ENCODE measurements around the gene RAB3D. TPM values are rescaled to one million over a fixed set of nuclear protein-coding genes. Genes with fewer than 3 reads are reported as not detected.

Gene RAB3D
- total and polyA plus RNA-seq, 10 of the 15 experiments (the other 5 are each of a cell fraction or from before 2014, with no cell fraction given): 1.1 to 15.7 (median 6.2) TPM

GRCh38 chr19:11337080-11337479 lies 2.4 kb downstream of the RAB3D start:
- Histone ChIP-seq H2AFZ (ENCODE audit: control insufficient read depth, low read depth, low read length) (no peak overlapping the region), H4K20me1 (ENCODE audit: control insufficient read depth, insufficient read depth) (no peaks in the 10 kb centered on the region), H3K4me3 (no peak overlapping the region), H3K36me3 (ENCODE audit: control insufficient read depth in 2 of 2, insufficient read depth in 2 of 2, low read length in 1 of 2) (peaks cover 0 to 9% of the 10 kb centered on the region in 2 experiments; a peak in 1 of 4 replicates), H3K27me3 (replicated peaks in 1 of 2; ENCODE audit: control insufficient read depth in 2 of 2, insufficient read depth in 2 of 2, low read length in 1 of 2) (no peaks in the 10 kb centered on the region), H3K4me1 (ENCODE audit: control insufficient read depth, insufficient read depth, low read length) (peaks cover 4% of the 10 kb centered on the region), H3K27ac (ENCODE audit: control insufficient read depth, insufficient read depth) (no peak overlapping the region), H3K79me2 (ENCODE audit: control insufficient read depth, insufficient read depth, low read length) (no peaks in the 10 kb centered on the region), H3K9me3 (replicated peaks; ENCODE audit: control insufficient read depth, insufficient read depth, low read length) (no peaks in the 10 kb centered on the region; the same call in 2 of the 3 replicates), H3K9ac (ENCODE audit: control insufficient read depth, insufficient read depth, low read length) (no peak overlapping the region), H3K4me2 (ENCODE audit: control insufficient read depth, insufficient read depth) (no peak overlapping the region)
- CTCF ChIA-PET: interaction anchor here (1.1 to 1.3 kb wide), 2 partner anchors 9 to 14 kb away, joined by 3 to 4 read pairs; partner anchors contain the start of genes CCDC159 and TMEM205
- TF ChIP-seq STAT3 (IDR thresholded peaks at IDR 0.05; ENCODE audit: low read depth, low read length): no peak
- no peak for TF ChIP-seq EED (IDR thresholded peaks at IDR 0.05; ENCODE audit: low read depth)
- TF ChIP-seq E2F4 (IDR thresholded peaks at IDR 0.05; ENCODE audit: low read depth, low read length): no peak
- ATAC-seq (no peak), DNase-seq (ENCODE audit: low read depth, low spot score) (no peak), FAIRE-seq (no peak)
- RAD21 ChIA-PET (ENCODE audit: unreplicated experiment): no interaction called here
- in situ Hi-C loops (cut with MboI) (no loop called here), intact Hi-C loops (cut with micrococcal nuclease; ENCODE audit: unreplicated experiment) (no loop called here)
- 52% methylated on average over 14 of the region's 14 CpGs for WGBS (ENCODE audit: insufficient coverage, insufficient replicate concordance, low lambda C conversion rate, missing lambda C conversion rate)
- POLR2A ChIA-PET: interaction anchor here (1.2 kb wide), 1 partner anchor 37 kb away, joined by 4 read pairs; the partner anchor contains the start of gene SWSAP1
- SMC1A ChIA-PET (ENCODE audit: uncharacterized antibody, unreplicated experiment): no interaction called here
- BruUV-seq (replicated peaks): no TSS peak

GRCh38 chr19:11335449-11336146 lies 3.9 kb downstream of the RAB3D start:
- BruUV-seq (replicated peaks): no TSS peak
- DNase-seq (ENCODE audit: low read depth, low spot score) (no peak), ATAC-seq (no peak), FAIRE-seq (no peak)
- H3K4me1 ChIP-seq (ENCODE audit: control insufficient read depth, insufficient read depth, low read length): peaks cover 4% of the 10 kb centered on the region
- H3K9me3 ChIP-seq (replicated peaks; ENCODE audit: control insufficient read depth, insufficient read depth, low read length): no peaks in the 10 kb centered on the region; the same call in 2 of the 3 replicates
- H3K27me3 ChIP-seq (replicated peaks in 1 of 2; ENCODE audit: control insufficient read depth in 2 of 2, insufficient read depth in 2 of 2, low read length in 1 of 2): no peaks in the 10 kb centered on the region
- H4K20me1 ChIP-seq (ENCODE audit: control insufficient read depth, insufficient read depth): no peaks in the 10 kb centered on the region
- H3K36me3 ChIP-seq (ENCODE audit: control insufficient read depth in 2 of 2, insufficient read depth in 2 of 2, low read length in 1 of 2): 0 out of 4 replicates have a peak, but pooled peaks cover 0 to 9% of the 10 kb centered on the region in 2 experiments
- SMC1A ChIA-PET (ENCODE audit: uncharacterized antibody, unreplicated experiment): interaction anchor here (0.7 kb wide), 1 partner anchor 38 kb away, joined by 3 read pairs; no protein-coding TSS in a partner anchor
- no peak overlapping the region for H2AFZ ChIP-seq (ENCODE audit: control insufficient read depth, low read depth, low read length)
- H3K4me3 ChIP-seq: no peak overlapping the region
- H3K9ac ChIP-seq (ENCODE audit: control insufficient read depth, insufficient read depth, low read length): no peak overlapping the region
- WGBS (ENCODE audit: insufficient coverage, insufficient replicate concordance, low lambda C conversion rate, missing lambda C conversion rate): 95% methylated on average over 17 of the region's 17 CpGs
- H3K79me2 ChIP-seq (ENCODE audit: control insufficient read depth, insufficient read depth, low read length): no peaks in the 10 kb centered on the region
- intact Hi-C loops (cut with micrococcal nuclease; ENCODE audit: unreplicated experiment): no loop called here
- in situ Hi-C loops (cut with MboI): no loop called here
- H3K4me2 ChIP-seq (ENCODE audit: control insufficient read depth, insufficient read depth): no peak overlapping the region
- RAD21 ChIA-PET (ENCODE audit: unreplicated experiment): no interaction called here
- H3K27ac ChIP-seq (ENCODE audit: control insufficient read depth, insufficient read depth): no peak overlapping the region
- CTCF ChIA-PET: no interaction called here
- POLR2A ChIA-PET: interaction anchor here (0.9 kb wide), 1 partner anchor 40 kb away, joined by 3 read pairs; no protein-coding TSS in a partner anchor
- TF ChIP-seq FOXM1 (IDR thresholded peaks at IDR 0.05; ENCODE audit: low read depth, low read length) (no peak), SUPT20H (IDR thresholded peaks at IDR 0.05; ENCODE audit: borderline replicate concordance, control insufficient read depth, low read depth, low read length) (no peak), BCLAF1 (IDR thresholded peaks at IDR 0.05) (no peak), IRF4 (IDR thresholded peaks at IDR 0.05; ENCODE audit: low read depth, low read length) (no peak), NRF1 (conservative IDR thresholded peaks at IDR 0.05; ENCODE audit: low read depth, low read length) (no peak), KDM1A (IDR thresholded peaks at IDR 0.05; ENCODE audit: borderline replicate concordance) (no peak), ZNF274 (IDR thresholded peaks at IDR 0.05; ENCODE audit: insufficient read depth, insufficient read length) (no peak)

Data from GM12878 (cell line).